ENCODE data around the gene NXPE4. TPM values are rescaled to one million over a fixed set of nuclear protein-coding genes. Genes with fewer than 3 reads are reported as not detected.
"Not testable (repeated sequence)": the region's sequence is repeated elsewhere in the genome, so short reads cannot be mapped to it uniquely, and the experiment has no call there.

NXPE4 gene
- polyA plus RNA-seq, 2 donors: 0.01 TPM; not detected in 1

DNA sequence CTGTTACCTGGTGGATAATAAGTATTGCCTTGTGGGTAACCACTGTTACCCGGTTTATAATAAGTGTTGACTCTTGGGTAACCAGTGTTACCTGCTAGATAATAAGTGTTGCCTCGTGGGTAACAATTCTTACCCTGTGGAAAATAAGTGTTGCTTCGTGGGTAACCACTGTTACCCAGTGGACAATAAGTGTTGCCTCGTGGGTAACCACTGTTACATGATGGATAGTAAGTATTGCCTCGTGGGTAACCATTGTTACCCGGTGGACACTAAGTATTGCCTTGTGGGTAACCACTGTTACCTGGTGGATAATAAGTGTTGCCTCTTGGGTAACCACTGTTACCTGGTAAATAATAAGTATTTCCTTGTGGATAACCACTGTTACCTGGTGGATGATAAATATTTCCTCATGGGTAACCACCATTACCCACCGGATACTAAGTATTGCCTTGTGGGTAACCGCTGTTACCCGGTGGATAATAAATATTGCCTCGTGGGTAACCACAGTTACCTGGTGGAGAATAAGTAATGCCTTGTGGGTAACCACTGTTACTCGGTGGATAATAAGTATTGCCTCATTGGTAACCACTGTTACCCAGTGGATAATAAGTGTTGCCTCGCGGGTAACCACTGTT, 8.7 kb upstream of the NXPE4 start:
- Histone ChIP-seq H3K27me3 (ENCODE audit: control insufficient read depth in 1 of 2, insufficient read depth in 2 of 2, low read length in 2 of 2) (no peaks in the 10 kb centered on the region), H3K4me1 (ENCODE audit: control insufficient read depth in 2 of 2, insufficient read depth in 2 of 2, low read length in 1 of 2) (no peaks in the 10 kb centered on the region), H3K27ac (ENCODE audit: low read depth in 2 of 2, low read length in 1 of 2) (no peak overlapping the region), H3K9me3 (ENCODE audit: control insufficient read depth in 2 of 2, insufficient read depth in 1 of 2, low read depth in 1 of 2, low read length in 1 of 2) (no peaks in the 10 kb centered on the region), H3K4me3 (ENCODE audit: low read depth in 1 of 2, low read length in 2 of 2) (no peak overlapping the region), H3K36me3 (ENCODE audit: control insufficient read depth in 2 of 2, insufficient read depth in 2 of 2, low read length in 1 of 2) (no peaks in the 10 kb centered on the region)
- 85 to 89% methylated on average over 13 of the region's 13 CpGs for WGBS, 2 donors

GRCh38 chr11:114603151-114603550, 7.6 kb upstream of the NXPE4 start:
- not testable (repeated sequence) for H3K4me3 ChIP-seq (ENCODE audit: low read depth in 1 of 2, low read length in 2 of 2); H3K4me1 ChIP-seq (ENCODE audit: control insufficient read depth in 2 of 2, insufficient read depth in 2 of 2, low read length in 1 of 2); H3K9me3 ChIP-seq (ENCODE audit: control insufficient read depth in 2 of 2, insufficient read depth in 1 of 2, low read depth in 1 of 2, low read length in 1 of 2); H3K27ac ChIP-seq (ENCODE audit: low read depth in 2 of 2, low read length in 1 of 2); H3K27me3 ChIP-seq (ENCODE audit: control insufficient read depth in 1 of 2, insufficient read depth in 2 of 2, low read length in 2 of 2); H3K36me3 ChIP-seq (ENCODE audit: control insufficient read depth in 2 of 2, insufficient read depth in 2 of 2, low read length in 1 of 2)
- 79 to 81% methylated on average over 7 of the region's 7 CpGs for WGBS, 2 donors

DNA sequence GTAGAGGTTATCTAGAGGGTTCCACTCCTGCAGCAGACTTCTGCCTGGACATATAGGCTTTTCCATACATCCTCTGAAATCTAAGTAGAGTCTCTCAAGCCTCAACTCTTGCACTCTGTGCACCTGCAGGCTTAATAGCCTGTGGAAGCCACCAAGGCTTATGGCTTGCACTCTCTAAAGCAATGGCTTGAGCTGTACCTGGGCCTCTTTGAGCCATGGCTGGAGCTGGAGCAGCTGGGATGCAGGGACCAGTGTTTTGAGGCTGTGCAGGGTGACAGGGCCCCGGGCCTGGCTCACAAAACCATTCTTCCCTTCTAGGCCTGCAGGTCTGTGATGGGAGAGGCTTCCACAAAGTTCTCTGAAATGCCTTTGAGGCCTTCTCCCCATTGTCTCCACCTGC, 2.9 kb upstream of the NXPE4 start:
- no peak overlapping the region for H3K27ac ChIP-seq (ENCODE audit: low read depth in 2 of 2, low read length in 1 of 2)
- H3K4me1 ChIP-seq (ENCODE audit: control insufficient read depth in 2 of 2, insufficient read depth in 2 of 2, low read length in 1 of 2): no peaks in the 10 kb centered on the region
- H3K9me3 ChIP-seq (ENCODE audit: control insufficient read depth in 2 of 2, insufficient read depth in 1 of 2, low read depth in 1 of 2, low read length in 1 of 2): no peaks in the 10 kb centered on the region
- no peak overlapping the region for H3K4me3 ChIP-seq (ENCODE audit: low read depth in 1 of 2, low read length in 2 of 2)
- no peaks in the 10 kb centered on the region for H3K27me3 ChIP-seq (ENCODE audit: control insufficient read depth in 1 of 2, insufficient read depth in 2 of 2, low read length in 2 of 2)
- H3K36me3 ChIP-seq (ENCODE audit: control insufficient read depth in 2 of 2, insufficient read depth in 2 of 2, low read length in 1 of 2): no peaks in the 10 kb centered on the region
- 78 to 87% methylated on average over 1 of the region's 1 CpG for WGBS, 2 donors

DNA sequence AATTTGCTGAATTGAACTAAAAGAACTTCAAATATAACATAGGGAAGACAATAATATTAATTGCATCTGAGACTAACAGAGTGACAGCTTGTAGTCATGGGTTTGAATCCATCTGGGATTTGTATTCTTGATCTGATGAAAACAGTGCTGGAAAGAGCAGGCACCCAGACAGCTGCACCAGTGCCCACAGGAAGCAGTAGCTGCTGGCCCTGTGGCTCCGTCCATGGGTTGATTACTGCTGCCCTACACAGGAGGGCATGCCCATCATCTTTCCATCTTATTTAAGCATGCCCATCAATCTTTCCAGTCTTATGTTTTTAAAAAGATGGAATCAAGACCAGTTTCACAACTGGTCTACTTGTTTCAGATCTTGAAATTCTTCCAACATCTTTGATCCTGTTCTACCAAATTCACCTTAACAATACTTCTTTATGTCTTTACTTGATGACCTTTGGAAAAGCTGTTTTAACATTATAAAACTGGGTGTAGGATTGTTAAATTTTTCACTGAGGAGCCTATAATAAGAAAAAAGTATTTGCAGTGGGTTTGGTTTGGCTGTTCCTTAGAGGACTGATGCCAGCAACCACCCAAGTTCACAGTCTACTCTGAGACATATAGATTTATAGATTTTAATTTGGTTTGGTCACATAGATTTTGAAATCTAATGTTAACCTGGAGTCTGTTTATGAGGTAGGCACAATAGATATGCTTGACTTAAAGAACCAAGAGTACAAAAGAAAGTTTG, 761 bp upstream of the NXPE4 start:
- no peaks in the 10 kb centered on the region for H3K4me1 ChIP-seq (ENCODE audit: control insufficient read depth in 2 of 2, insufficient read depth in 2 of 2, low read length in 1 of 2)
- 67 to 69% methylated on average over 1 of the region's 1 CpG for WGBS, 2 donors
- no peak overlapping the region for H3K4me3 ChIP-seq (ENCODE audit: low read depth in 1 of 2, low read length in 2 of 2)
- H3K9me3 ChIP-seq (ENCODE audit: control insufficient read depth in 2 of 2, insufficient read depth in 1 of 2, low read depth in 1 of 2, low read length in 1 of 2): no peaks in the 10 kb centered on the region
- no peak overlapping the region for H3K27ac ChIP-seq (ENCODE audit: low read depth in 2 of 2, low read length in 1 of 2)
- H3K27me3 ChIP-seq (ENCODE audit: control insufficient read depth in 1 of 2, insufficient read depth in 2 of 2, low read length in 2 of 2): no peaks in the 10 kb centered on the region
- no peaks in the 10 kb centered on the region for H3K36me3 ChIP-seq (ENCODE audit: control insufficient read depth in 2 of 2, insufficient read depth in 2 of 2, low read length in 1 of 2)

DNA sequence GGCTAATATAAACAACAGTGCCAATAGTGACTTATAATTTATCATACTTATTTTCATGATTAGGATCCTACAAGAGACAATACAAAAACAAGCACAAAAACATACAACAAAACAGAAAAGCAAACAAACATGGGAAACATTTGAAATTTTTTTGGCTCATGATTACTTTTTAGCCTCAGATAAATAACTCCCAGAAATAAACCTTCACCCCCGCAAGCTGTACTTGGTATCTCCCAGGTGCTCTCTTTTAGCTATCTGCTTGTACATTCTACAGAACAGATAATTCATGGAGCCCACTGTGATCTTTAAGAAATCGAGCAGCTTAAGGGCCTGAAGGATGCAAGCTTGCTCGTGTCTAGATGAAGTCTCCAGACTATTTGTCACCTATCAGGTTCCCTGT, 883 bp downstream of the NXPE4 start:
- no peaks in the 10 kb centered on the region for H3K36me3 ChIP-seq (ENCODE audit: control insufficient read depth in 2 of 2, insufficient read depth in 2 of 2, low read length in 1 of 2)
- 67 to 72% methylated on average over 3 of the region's 3 CpGs for WGBS, 2 donors
- H3K4me3 ChIP-seq (ENCODE audit: low read depth in 1 of 2, low read length in 2 of 2): no peak overlapping the region
- no peaks in the 10 kb centered on the region for H3K9me3 ChIP-seq (ENCODE audit: control insufficient read depth in 2 of 2, insufficient read depth in 1 of 2, low read depth in 1 of 2, low read length in 1 of 2)
- no peaks in the 10 kb centered on the region for H3K27me3 ChIP-seq (ENCODE audit: control insufficient read depth in 1 of 2, insufficient read depth in 2 of 2, low read length in 2 of 2)
- H3K4me1 ChIP-seq (ENCODE audit: control insufficient read depth in 2 of 2, insufficient read depth in 2 of 2, low read length in 1 of 2): no peaks in the 10 kb centered on the region
- no peak overlapping the region for H3K27ac ChIP-seq (ENCODE audit: low read depth in 2 of 2, low read length in 1 of 2)

- 76 to 86% methylated on average over 3 of the region's 3 CpGs for WGBS, 2 donors
- no peaks in the 10 kb centered on the region for H3K4me1 ChIP-seq (ENCODE audit: control insufficient read depth in 2 of 2, insufficient read depth in 2 of 2, low read length in 1 of 2)
- H3K27me3 ChIP-seq (ENCODE audit: control insufficient read depth in 1 of 2, insufficient read depth in 2 of 2, low read length in 2 of 2): no peaks in the 10 kb centered on the region
- H3K9me3 ChIP-seq (ENCODE audit: control insufficient read depth in 2 of 2, insufficient read depth in 1 of 2, low read depth in 1 of 2, low read length in 1 of 2): peaks cover 8 to 9% of the 10 kb centered on the region in 2 donors
- no peaks in the 10 kb centered on the region for H3K36me3 ChIP-seq (ENCODE audit: control insufficient read depth in 2 of 2, insufficient read depth in 2 of 2, low read length in 1 of 2)
- H3K27ac ChIP-seq (ENCODE audit: low read depth in 2 of 2, low read length in 1 of 2): no peak overlapping the region
- H3K4me3 ChIP-seq (ENCODE audit: low read depth in 1 of 2, low read length in 2 of 2): no peak overlapping the region
These were observed 8.1 kb downstream of the NXPE4 start for GRCh38 chr11:114587398-114587953.

- H3K27ac ChIP-seq (ENCODE audit: low read depth in 2 of 2, low read length in 1 of 2): no peak overlapping the region
- H3K4me3 ChIP-seq (ENCODE audit: low read depth in 1 of 2, low read length in 2 of 2): no peak overlapping the region
- no peaks in the 10 kb centered on the region for H3K36me3 ChIP-seq (ENCODE audit: control insufficient read depth in 2 of 2, insufficient read depth in 2 of 2, low read length in 1 of 2)
- 85 to 88% methylated on average over 5 of the region's 5 CpGs for WGBS, 2 donors
- H3K4me1 ChIP-seq (ENCODE audit: control insufficient read depth in 2 of 2, insufficient read depth in 2 of 2, low read length in 1 of 2): no peaks in the 10 kb centered on the region
- no peaks in the 10 kb centered on the region for H3K27me3 ChIP-seq (ENCODE audit: control insufficient read depth in 1 of 2, insufficient read depth in 2 of 2, low read length in 2 of 2)
- peaks cover 8 to 9% of the 10 kb centered on the region in 2 donors for H3K9me3 ChIP-seq (ENCODE audit: control insufficient read depth in 2 of 2, insufficient read depth in 1 of 2, low read depth in 1 of 2, low read length in 1 of 2)
These were observed 8.8 kb downstream of the NXPE4 start for GRCh38 chr11:114586797-114587196.

GRCh38 chr11:114571712-114572111, 23.9 kb downstream of the NXPE4 start:
- no peaks in the 10 kb centered on the region for H3K36me3 ChIP-seq (ENCODE audit: control insufficient read depth in 2 of 2, insufficient read depth in 2 of 2, low read length in 1 of 2)
- 30 to 39% methylated on average over 1 of the region's 1 CpG for WGBS, 2 donors
- no peaks in the 10 kb centered on the region for H3K4me1 ChIP-seq (ENCODE audit: control insufficient read depth in 2 of 2, insufficient read depth in 2 of 2, low read length in 1 of 2)

GRCh38 chr11:114569801-114570200, 25.8 kb downstream of the NXPE4 start:
- H3K4me3 ChIP-seq (ENCODE audit: low read depth in 1 of 2, low read length in 2 of 2): no peak overlapping the region
- no peak overlapping the region for H3K27ac ChIP-seq (ENCODE audit: low read depth in 2 of 2, low read length in 1 of 2)
- H3K27me3 ChIP-seq (ENCODE audit: control insufficient read depth in 1 of 2, insufficient read depth in 2 of 2, low read length in 2 of 2): no peaks in the 10 kb centered on the region
- H3K36me3 ChIP-seq (ENCODE audit: control insufficient read depth in 2 of 2, insufficient read depth in 2 of 2, low read length in 1 of 2): no peaks in the 10 kb centered on the region
- H3K9me3 ChIP-seq (ENCODE audit: control insufficient read depth in 2 of 2, insufficient read depth in 1 of 2, low read depth in 1 of 2, low read length in 1 of 2): no peaks in the 10 kb centered on the region
- 73 to 76% methylated on average over 3 of the region's 3 CpGs for WGBS, 2 donors
- H3K4me1 ChIP-seq (ENCODE audit: control insufficient read depth in 2 of 2, insufficient read depth in 2 of 2, low read length in 1 of 2): no peaks in the 10 kb centered on the region

More at GRCh38 chr11:114571712-114572111, 23.9 kb downstream of the NXPE4 start:
- Histone ChIP-seq H3K4me3 (ENCODE audit: low read depth in 1 of 2, low read length in 2 of 2) (no peak overlapping the region), H3K27ac (ENCODE audit: low read depth in 2 of 2, low read length in 1 of 2) (no peak overlapping the region), H3K27me3 (ENCODE audit: control insufficient read depth in 1 of 2, insufficient read depth in 2 of 2, low read length in 2 of 2) (no peaks in the 10 kb centered on the region), H3K9me3 (ENCODE audit: control insufficient read depth in 2 of 2, insufficient read depth in 1 of 2, low read depth in 1 of 2, low read length in 1 of 2) (no peaks in the 10 kb centered on the region)

Data from esophagus (tissue), 2 donors.